CD14-positive monocyte (primary cell): ENCODE results near the gene PRKN. TPM values are rescaled to one million over a fixed set of nuclear protein-coding genes. Genes with fewer than 3 reads are reported as not detected.

Experiments used
- DNase-seq, 3 donors: peaks; one replicate each; pipeline ENCODE4 v3.0.0-alpha.2; 2011 to 2022
- H2AFZ ChIP-seq: 2 replicates; pipeline ENCODE4 v1.6.0; 2012; ENCODE audit warnings: mild to moderate bottlenecking, low read depth, low read length, inconsistent platforms; ENCODE audit not compliant: insufficient read depth, poor library complexity, severe bottlenecking
- H3K27ac ChIP-seq, 2 donors: 1 replicate in 1 of 2; 2 replicates in 1 of 2; pipeline ENCODE4 v1.5.1; 2012 to 2013; ENCODE audit warnings: low read length in 2 of 2, control low read depth in 1 of 2, inconsistent platforms in 1 of 2, low read depth in 1 of 2, mild to moderate bottlenecking in 1 of 2
- H3K27me3 ChIP-seq, 2 donors: one replicate each; pipeline versions ENCODE4 v1.6.0 to v1.6.1; 2011 to 2013; ENCODE audit warnings: low read length in 2 of 2; ENCODE audit not compliant: control insufficient read depth in 2 of 2, insufficient read depth in 2 of 2
- H3K36me3 ChIP-seq, 2 donors: replicated peaks in 1 of 2; 1 replicate in 1 of 2; 2 replicates in 1 of 2; pipeline versions ENCODE4 v1.5.1 to v1.6.1; 2012 to 2013; ENCODE audit warnings: low read length in 2 of 2, control low read depth in 1 of 2, inconsistent platforms in 1 of 2, mild to moderate bottlenecking in 1 of 2; ENCODE audit not compliant: insufficient read depth in 2 of 2, control insufficient read depth in 1 of 2
- H3K4me1 ChIP-seq, 2 donors: 1 replicate in 1 of 2; 2 replicates in 1 of 2; pipeline versions ENCODE4 v1.5.1 to v1.6.1; 2012 to 2013; ENCODE audit warnings: low read length in 2 of 2, control low read depth in 1 of 2, inconsistent platforms in 1 of 2, mild to moderate bottlenecking in 1 of 2, moderate library complexity in 1 of 2; ENCODE audit not compliant: insufficient read depth in 2 of 2, control insufficient read depth in 1 of 2
- H3K4me2 ChIP-seq: replicated peaks from 2 replicates; pipeline ENCODE3; 2012; ENCODE audit warnings: low read length, moderate library complexity, mild to moderate bottlenecking; ENCODE audit not compliant: poor library complexity, severe bottlenecking; ENCODE audit errors: extremely low read depth
- H3K4me3 ChIP-seq, 3 experiments: fragments of 200-600 bp in 1 of 3; sonication (generic) in 1 of 3; replicated peaks in 1 of 3; 1 replicate in 2 of 3; 2 replicates in 1 of 3; pipeline ENCODE4 v1.5.1; 2011 to 2013; ENCODE audit warnings: low read length in 3 of 3, mild to moderate bottlenecking in 3 of 3, control low read depth in 2 of 3, low read depth in 2 of 3, inconsistent platforms in 1 of 3, moderate library complexity in 1 of 3
- H3K79me2 ChIP-seq: 2 replicates; pipeline ENCODE4 v1.6.0; 2012; ENCODE audit warnings: mild to moderate bottlenecking, control low read depth, inconsistent platforms, low read length, moderate library complexity; ENCODE audit not compliant: insufficient read depth
- H3K9ac ChIP-seq: 2 replicates; pipeline ENCODE4 v1.6.0; 2017; ENCODE audit warnings: low read length, mild to moderate bottlenecking; ENCODE audit not compliant: insufficient read depth, poor library complexity, severe bottlenecking
- H3K9me3 ChIP-seq, 2 donors: replicated peaks in 1 of 2; 1 replicate in 1 of 2; 2 replicates in 1 of 2; pipeline versions ENCODE4 v1.5.1 to v1.6.1; 2012 to 2013; ENCODE audit warnings: low read length in 2 of 2, control low read depth in 1 of 2; ENCODE audit not compliant: control insufficient read depth in 1 of 2, insufficient read depth in 1 of 2
- H4K20me1 ChIP-seq: 2 replicates; pipeline ENCODE4 v1.6.0; 2012; ENCODE audit warnings: mild to moderate bottlenecking, low read length, control low read depth, moderate library complexity; ENCODE audit not compliant: insufficient read depth
- H3K27ac Mint-ChIP-seq, 7 donors: one replicate each; pipeline ENCODE4 v1.8.0; 2020; ENCODE audit warnings: mild to moderate bottlenecking in 7 of 7, mixed read lengths in 7 of 7, moderate library complexity in 6 of 7, inconsistent platforms in 2 of 7
- H3K27me3 Mint-ChIP-seq, 3 donors: one replicate each; pipeline ENCODE4 v1.8.0; 2021 to 2022; ENCODE audit warnings: low read depth in 3 of 3, mild to moderate bottlenecking in 3 of 3, mixed read lengths in 3 of 3, moderate library complexity in 3 of 3, inconsistent platforms in 1 of 3
- H3K36me3 Mint-ChIP-seq, 2 donors: one replicate each; pipeline ENCODE4 v1.8.0; 2020; ENCODE audit warnings: mixed read lengths in 2 of 2, inconsistent platforms in 1 of 2, mild to moderate bottlenecking in 1 of 2
- H3K4me1 Mint-ChIP-seq: one replicate; pipeline ENCODE4 v1.8.0; 2020; ENCODE audit warnings: mild to moderate bottlenecking, mixed read lengths
- H3K4me3 Mint-ChIP-seq, 2 donors: one replicate each; pipeline ENCODE4 v1.8.0; 2020; ENCODE audit warnings: mild to moderate bottlenecking in 2 of 2, mixed read lengths in 2 of 2, moderate library complexity in 1 of 2
- H3K9me3 Mint-ChIP-seq, 7 donors: one replicate each; pipeline ENCODE4 v1.8.0; 2020 to 2022; ENCODE audit warnings: mixed read lengths in 7 of 7, mild to moderate bottlenecking in 6 of 7, moderate library complexity in 6 of 7, inconsistent platforms in 2 of 7
- CTCF ChIP-seq: fragments of 200-600 bp; IDR thresholded peaks from one replicate; pipeline ENCODE4 v1.8.0; 2022; ENCODE audit warnings: antibody characterized with exemption, mild to moderate bottlenecking
- whole genome bisulfite sequencing: methylation state at CpG from one replicate; pipeline ENCODE4 v1.1.5; 2013; ENCODE audit warnings: missing lambda C conversion rate; ENCODE audit not compliant: insufficient coverage; 5-methylcytosine and 5-hydroxymethylcytosine counted together
- intact Hi-C, 2 donors: fragments of 100-400 bp; cut with micrococcal nuclease; formaldehyde crosslinking; loops; one replicate each; pipeline versions ENCODE4 v1.15.0 to v1.15.1; 2023
- polyA plus RNA-seq, 3 donors: library from polyadenylated mRNA; depleted of rRNA in 1 of 3; unstranded in 2 of 3; stranded (reverse) in 1 of 3; fragments of 300-500 nt in 2 of 3; fragments of >200 nt in 1 of 3; fragmentation: Illumina TruSeq in 2 of 3; gene quantifications; 1 replicate in 2 of 3; 2 replicates in 1 of 3; pipeline ENCODE4 v1.2.3, GENCODE V29; 2012 to 2021

Gene PRKN
- polyA plus RNA-seq, 3 donors = 0.19 to 0.21 TPM; not detected in 1

- Mint-ChIP-seq H3K9me3 (peaks cover 0 to 6% (median 3%) of the 10 kb centered on the region in 7 donors), H3K36me3 (no peaks in the 10 kb centered on the region)
- WGBS = no CpG with 5 or more reads among the region's 1 CpG
These were observed 490.2 kb downstream of the PRKN start for GRCh38 chr6:162237331-162237730.

GRCh38 chr6:162234631-162235030, 492.9 kb downstream of the PRKN start:
- Histone ChIP-seq H2AFZ (no peak overlapping the region), H3K27me3 (no peaks in the 10 kb centered on the region), H3K9me3 (no peaks in the 10 kb centered on the region), H3K4me2 (no peak overlapping the region), H3K9ac (no peak overlapping the region), H4K20me1 (no peaks in the 10 kb centered on the region), H3K4me1 (no peaks in the 10 kb centered on the region), H3K27ac (no peak overlapping the region), H3K79me2 (no peaks in the 10 kb centered on the region), H3K4me3 (no peak overlapping the region), H3K36me3 (no peaks in the 10 kb centered on the region)
- no peak overlapping the region for H3K27ac Mint-ChIP-seq
- intact Hi-C loops = no loop called here
- H3K36me3 Mint-ChIP-seq = no peaks in the 10 kb centered on the region
- H3K4me3 Mint-ChIP-seq = no peak overlapping the region
- no peak for DNase-seq
- TF ChIP-seq CTCF = no peak
- H3K9me3 Mint-ChIP-seq = peaks cover 0 to 6% (median 3%) of the 10 kb centered on the region in 7 donors
- 100% methylated on average over 2 of the region's 2 CpGs for WGBS
- H3K4me1 Mint-ChIP-seq = no peaks in the 10 kb centered on the region
- H3K27me3 Mint-ChIP-seq = peaks cover 0 to 3% (median 2%) of the 10 kb centered on the region in 3 donors

More at GRCh38 chr6:162237331-162237730, 490.2 kb downstream of the PRKN start:
- H3K27ac Mint-ChIP-seq = no peak overlapping the region
- H3K27me3 Mint-ChIP-seq = peaks cover 0 to 3% (median 0%) of the 10 kb centered on the region in 3 donors
- H3K4me1 ChIP-seq = no peaks in the 10 kb centered on the region
- H4K20me1 ChIP-seq = no peaks in the 10 kb centered on the region
- no peak overlapping the region for H3K4me2 ChIP-seq
- no peak for DNase-seq
- no peak overlapping the region for H3K9ac ChIP-seq
- intact Hi-C loops = no loop called here
- no peak overlapping the region for H3K4me3 Mint-ChIP-seq
- H3K4me3 ChIP-seq = no peak overlapping the region
- H3K27ac ChIP-seq = no peak overlapping the region
- H3K79me2 ChIP-seq = no peaks in the 10 kb centered on the region
- TF ChIP-seq CTCF = no peak
- no peaks in the 10 kb centered on the region for H3K27me3 ChIP-seq
- no peaks in the 10 kb centered on the region for H3K4me1 Mint-ChIP-seq
- no peaks in the 10 kb centered on the region for H3K36me3 ChIP-seq
- H3K9me3 ChIP-seq = no peaks in the 10 kb centered on the region
- H2AFZ ChIP-seq = no peak overlapping the region
